ENCODE measurements around the gene IL1RAPL1.

Gene IL1RAPL1

DNA sequence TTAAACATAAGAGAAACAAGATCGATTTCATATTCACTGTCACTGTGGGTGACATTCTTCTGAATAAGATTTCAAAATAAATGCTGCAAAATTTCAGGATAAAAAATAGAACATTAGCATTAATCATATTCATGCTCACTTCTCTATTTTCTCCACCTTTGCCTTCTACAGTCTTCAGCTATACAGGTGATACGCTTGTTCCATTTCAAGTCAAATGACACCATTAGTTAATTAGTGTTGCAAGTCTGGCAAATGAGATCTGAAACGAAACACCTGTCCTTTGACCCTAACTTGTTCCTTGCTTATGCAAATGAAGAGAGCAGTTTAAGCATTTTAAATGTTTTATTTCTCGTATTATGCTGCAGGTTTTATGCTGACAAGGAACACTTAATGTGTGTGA is 960.6 kb downstream of the IL1RAPL1 start:
- DNase-seq = no peak

- DNase-seq = no peak
Measured at GRCh38 chrX:29553542-29553941, 966.3 kb downstream of the IL1RAPL1 start.

GRCh38 chrX:29555465-29556091 is 968.3 kb downstream of the IL1RAPL1 start:
- peak; percentile 26 for DNase-seq

DNA sequence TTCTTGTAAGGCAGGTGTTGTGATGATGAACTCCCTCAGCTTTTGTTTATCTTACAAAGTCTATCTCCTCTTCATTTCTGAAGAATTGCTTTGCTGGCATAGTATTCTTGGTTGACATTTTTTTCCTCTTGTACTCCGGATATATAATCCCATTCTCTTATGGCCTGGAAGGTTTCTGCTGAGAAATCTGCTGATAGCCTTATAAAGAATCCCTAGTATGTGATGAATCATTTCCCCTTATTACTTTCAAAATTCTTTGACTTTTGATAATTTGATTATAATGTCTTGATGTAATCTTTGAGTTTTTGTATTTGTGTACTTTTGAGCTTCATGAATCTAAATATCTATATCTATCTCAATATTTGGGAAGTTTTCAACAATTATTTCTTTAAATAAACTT is 972.8 kb downstream of the IL1RAPL1 start:
- DNase-seq = no peak

- DNase-seq = no peak
Measured at GRCh38 chrX:29561417-29561816, 974.2 kb downstream of the IL1RAPL1 start.

DNA sequence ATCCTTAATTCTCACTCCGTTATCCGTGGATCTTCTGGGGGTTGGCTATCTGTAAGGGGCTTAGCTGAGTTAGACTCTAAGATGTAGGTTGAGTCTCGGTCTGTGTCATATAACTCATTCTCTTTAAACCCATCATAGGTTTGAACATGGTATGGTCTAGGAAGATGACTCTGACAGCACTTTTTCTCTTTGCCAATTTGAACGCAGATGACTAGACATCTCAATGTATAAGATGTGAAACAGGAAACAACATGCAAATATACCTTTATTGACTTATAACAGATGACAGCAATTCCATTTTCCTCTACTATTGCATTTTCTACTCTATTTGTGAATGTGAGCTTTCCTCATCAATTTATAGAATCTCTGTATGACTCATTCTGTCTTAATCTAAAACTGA is 993.3 kb downstream of the IL1RAPL1 start:
- no peak for DNase-seq

DNA sequence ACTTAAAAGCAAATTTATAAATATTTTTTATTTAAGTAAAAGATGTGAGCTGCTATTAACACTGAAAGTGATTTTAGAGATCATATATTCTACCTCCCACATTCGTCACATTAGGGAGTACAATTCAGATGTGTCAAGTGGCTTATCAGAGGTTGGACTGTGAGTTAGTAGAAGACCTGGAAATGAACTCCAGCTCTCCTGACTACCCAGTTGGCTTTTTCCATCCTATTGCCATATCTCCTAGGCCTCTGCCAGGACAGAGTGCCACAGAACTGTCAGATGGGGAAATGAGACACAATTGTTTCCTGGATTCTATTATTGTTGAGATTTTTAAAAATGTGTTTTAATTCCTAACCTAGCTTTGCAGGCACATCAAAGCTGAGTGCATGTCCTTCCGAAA is 994.0 kb downstream of the IL1RAPL1 start:
- DNase-seq = no peak

GRCh38 chrX:29587107-29587506 is 999.9 kb downstream of the IL1RAPL1 start:
- DNase-seq = no peak

GRCh38 chrX:29590921-29591320 is 1003.7 kb downstream of the IL1RAPL1 start:
- DNase-seq = no peak

DNA sequence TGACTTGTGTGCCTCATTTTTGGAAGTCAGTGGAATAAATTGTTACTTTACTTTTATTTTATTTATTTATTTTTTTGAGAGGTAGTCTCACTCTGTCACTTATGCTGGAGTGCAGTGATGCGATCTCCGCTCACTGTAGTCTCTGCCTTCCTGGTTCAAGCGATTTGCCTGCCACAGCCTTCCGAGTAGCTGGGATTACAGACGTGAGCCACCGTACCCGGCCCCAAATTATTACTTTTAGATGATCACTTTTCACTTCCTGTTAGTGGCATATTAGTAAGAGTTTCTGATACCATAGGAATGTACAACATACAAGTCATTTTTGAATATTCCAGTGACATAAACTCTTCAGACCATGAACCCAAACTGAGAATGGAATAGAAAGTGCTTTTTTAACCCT is 1017.1 kb downstream of the IL1RAPL1 start:
- no peak for DNase-seq

DNA sequence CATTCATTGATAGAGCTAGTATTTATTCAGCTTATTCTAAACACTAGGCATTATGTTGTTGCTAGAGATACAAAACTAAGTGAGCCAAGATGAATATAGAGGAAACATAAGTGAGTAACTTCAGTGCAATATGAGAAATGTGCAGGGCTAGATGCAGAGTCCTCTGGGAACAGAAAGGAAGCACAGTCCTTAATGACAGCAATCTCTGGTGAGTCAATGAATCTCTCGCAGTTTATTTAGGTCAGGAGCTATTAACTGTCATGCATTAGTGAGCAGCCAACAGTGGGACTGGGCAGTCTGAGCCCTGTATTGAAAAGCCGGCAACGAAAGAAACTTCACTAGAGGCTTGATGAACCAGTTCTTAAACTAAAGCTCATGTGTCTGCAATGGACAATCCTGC is 1030.0 kb downstream of the IL1RAPL1 start:
- peak; percentile 31 for DNase-seq

GRCh38 chrX:29617725-29618124 is 1030.5 kb downstream of the IL1RAPL1 start:
- peak; percentile 11 for DNase-seq

GRCh38 chrX:29627833-29628232 is 1040.6 kb downstream of the IL1RAPL1 start:
- no peak for DNase-seq

- DNase-seq = no peak
Measured at GRCh38 chrX:29634516-29634915, 1047.3 kb downstream of the IL1RAPL1 start.

DNA sequence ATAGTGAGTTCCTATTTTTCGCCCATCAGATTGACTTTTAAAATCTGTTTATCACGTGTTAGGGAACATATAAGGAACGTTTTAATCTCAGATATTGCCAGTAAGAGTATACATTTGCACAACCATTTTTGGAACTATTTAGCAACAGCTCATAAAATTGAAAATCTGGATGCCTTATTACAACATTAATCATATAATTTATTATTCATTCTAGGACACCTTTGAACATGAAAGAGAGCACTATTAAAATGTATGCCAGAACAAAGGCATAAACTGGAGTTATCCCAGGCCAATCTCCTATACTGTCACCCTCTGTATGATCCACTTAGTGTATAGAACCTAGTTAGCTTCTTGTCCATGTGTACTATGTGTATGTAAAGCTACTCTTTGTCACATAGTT is 1049.1 kb downstream of the IL1RAPL1 start:
- no peak for DNase-seq

- no peak for DNase-seq
Measured at GRCh38 chrX:29640106-29640505, 1052.9 kb downstream of the IL1RAPL1 start.

DNA sequence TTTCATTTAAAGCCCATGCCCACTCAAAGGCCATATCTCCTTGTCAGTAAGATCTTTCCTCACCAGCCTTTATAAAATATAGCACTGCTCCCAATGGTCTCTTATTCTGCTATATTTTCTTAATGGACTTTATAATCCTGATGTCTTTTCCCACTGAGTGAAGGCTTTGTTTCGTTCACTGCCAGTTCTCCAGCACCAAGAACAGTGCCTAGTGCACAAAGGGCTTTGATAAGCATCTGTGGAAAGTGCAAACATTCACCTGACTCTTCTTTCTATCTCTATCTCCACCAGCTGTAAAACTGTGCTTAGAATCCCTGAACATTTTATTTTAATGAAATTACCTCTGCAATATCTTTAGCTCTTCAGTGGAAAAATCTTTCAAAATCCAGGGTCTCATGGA is 1054.2 kb downstream of the IL1RAPL1 start:
- DNase-seq = no peak

DNA sequence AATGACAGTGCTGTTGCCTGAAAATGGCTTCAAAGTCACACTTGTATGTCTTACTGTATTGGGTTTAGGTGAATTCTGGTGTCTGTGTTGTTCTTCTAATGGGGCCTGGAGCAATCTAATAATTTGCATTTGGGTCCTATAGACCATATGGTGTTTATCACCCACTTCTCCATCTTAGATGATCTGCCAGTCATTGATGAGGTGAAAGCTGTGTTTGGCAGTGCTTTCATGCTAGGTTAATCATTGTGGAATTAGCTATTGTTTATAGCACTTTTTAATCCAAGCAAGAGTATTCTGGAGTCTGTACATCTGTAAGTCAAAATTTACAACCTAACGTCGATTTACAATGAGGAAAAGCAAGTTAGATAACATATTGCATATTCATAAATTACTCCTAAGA is 1055.9 kb downstream of the IL1RAPL1 start:
- no peak for DNase-seq

DNA sequence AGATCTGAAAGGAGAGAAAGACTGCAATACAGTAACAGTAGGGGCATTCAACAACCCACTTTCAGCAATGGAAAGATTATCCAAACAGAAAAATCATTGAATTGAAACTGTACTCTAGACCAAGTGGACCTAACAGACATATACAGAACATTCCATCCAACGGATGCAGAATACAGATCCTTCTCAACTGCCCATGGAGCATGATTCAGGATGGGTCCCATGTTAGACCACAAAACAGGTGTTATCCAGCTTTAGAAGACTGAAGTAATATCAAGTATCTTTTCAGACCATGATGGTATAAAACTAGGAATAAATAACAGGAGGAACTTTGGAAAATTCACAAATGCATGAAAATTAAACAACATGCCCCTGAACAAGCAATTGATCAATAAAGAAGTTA is 1060.9 kb downstream of the IL1RAPL1 start:
- no peak for DNase-seq

GRCh38 chrX:29652484-29652883 is 1065.2 kb downstream of the IL1RAPL1 start:
- DNase-seq = peak; percentile 64

- DNase-seq = no peak
Measured at GRCh38 chrX:29653721-29654120, 1066.5 kb downstream of the IL1RAPL1 start.

- DNase-seq = no peak
Measured at GRCh38 chrX:29659911-29660310, 1072.7 kb downstream of the IL1RAPL1 start.

- peak; percentile 82 for DNase-seq
Measured at GRCh38 chrX:29661290-29661689, 1074.0 kb downstream of the IL1RAPL1 start.

DNA sequence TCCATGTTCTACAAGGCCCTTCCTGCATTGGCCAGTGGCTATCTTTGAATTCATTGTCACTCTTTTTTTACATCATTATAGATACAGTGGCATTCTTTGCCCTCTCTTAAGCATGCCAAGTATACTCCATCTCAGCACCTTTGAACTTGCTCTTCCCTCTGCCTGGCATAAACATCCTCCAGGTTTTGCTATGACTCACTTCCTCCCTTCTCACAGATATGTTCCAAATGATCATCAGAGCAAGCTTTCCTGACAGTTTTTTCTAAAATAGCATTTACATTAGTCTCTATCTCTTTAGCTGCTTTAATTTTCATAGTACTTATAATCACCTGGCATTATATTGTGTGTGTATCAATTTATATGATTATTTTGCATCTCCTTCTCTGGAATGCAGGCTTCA is 1074.9 kb downstream of the IL1RAPL1 start:
- peak; percentile 86 for DNase-seq

DNA sequence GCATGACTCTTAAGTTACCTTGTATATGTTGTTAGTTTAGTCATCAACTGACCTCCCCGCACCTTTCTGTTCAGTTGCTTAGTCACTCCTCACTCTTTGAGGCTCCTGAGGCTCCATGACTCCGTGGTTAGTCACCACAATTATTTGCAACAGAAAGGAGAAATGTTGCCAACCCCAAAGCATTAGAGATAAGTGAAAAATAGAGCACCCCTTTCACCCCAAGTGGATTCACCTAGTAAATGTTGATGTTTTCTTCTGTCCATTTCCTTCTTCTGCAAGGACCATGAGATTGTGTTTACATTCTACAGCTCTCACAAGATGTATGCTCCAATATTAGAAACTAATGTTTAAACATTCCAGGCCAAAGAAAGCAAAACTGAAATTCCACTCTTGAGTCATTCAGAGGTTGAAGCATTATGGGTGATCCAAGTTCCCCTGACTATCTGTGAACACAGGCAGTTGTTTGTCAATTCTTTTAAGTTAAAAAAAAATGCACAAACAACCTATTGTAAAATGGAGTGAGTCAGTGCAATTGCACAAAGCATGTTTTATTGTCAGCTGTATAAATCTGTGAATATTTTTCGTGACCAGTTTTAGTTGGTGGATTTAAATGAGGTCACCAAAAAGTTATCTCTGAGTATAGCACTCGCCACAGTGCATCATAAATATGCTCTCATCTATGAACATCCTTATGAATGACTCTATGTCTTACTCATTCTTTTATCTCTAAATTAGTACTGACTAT is 1075.7 kb downstream of the IL1RAPL1 start:
- DNase-seq = peak; percentile 93

Data from HCEC 1CT (cell line).